HEK293T (cell line): ENCODE data around the gene ROCK1.

ENCODE experiments used
- BHLHE40 ChIP-seq: fragments of 450-650 bp; IDR thresholded peaks from 2 replicates; pipeline ENCODE4 v1.6.1; 2016; ENCODE audit warnings: mild to moderate bottlenecking, moderate library complexity, borderline replicate concordance
- ELF4 ChIP-seq: fragments of 450-650 bp; IDR thresholded peaks from 2 replicates; pipeline ENCODE4 v1.6.1; 2017; ENCODE audit warnings: antibody characterized with exemption
- FOXM1 ChIP-seq: fragments of 450-650 bp; IDR thresholded peaks from 2 replicates; pipeline ENCODE4 v1.6.1; 2017; ENCODE audit warnings: mild to moderate bottlenecking, borderline replicate concordance
- HDGF ChIP-seq: fragments of 450-650 bp; IDR thresholded peaks from 2 replicates; pipeline ENCODE4 v1.6.1; 2017; ENCODE audit warnings: antibody characterized with exemption, borderline replicate concordance
- L3MBTL2 ChIP-seq: fragments of 450-650 bp; conservative IDR thresholded peaks from 2 replicates; pipeline ENCODE4 v1.6.1; 2016; ENCODE audit warnings: mild to moderate bottlenecking
- TF ChIP-seq, protein P1 (sequence below): fragments of 450-650 bp; IDR thresholded peaks from 2 replicates; pipeline ENCODE4 v1.6.1; 2016

- TF ChIP-seq, protein P1, sequence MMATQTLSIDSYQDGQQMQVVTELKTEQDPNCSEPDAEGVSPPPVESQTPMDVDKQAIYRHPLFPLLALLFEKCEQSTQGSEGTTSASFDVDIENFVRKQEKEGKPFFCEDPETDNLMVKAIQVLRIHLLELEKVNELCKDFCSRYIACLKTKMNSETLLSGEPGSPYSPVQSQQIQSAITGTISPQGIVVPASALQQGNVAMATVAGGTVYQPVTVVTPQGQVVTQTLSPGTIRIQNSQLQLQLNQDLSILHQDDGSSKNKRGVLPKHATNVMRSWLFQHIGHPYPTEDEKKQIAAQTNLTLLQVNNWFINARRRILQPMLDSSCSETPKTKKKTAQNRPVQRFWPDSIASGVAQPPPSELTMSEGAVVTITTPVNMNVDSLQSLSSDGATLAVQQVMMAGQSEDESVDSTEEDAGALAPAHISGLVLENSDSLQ, result no peak
- TF ChIP-seq ELF4 (no peak), FOXM1 (no peak), L3MBTL2 (no peak), HDGF (no peak), BHLHE40 (no peak)
Observed at GRCh38 chr18:21073180-21073579, 38.4 kb downstream of the ROCK1 start.
